Measurements from ENCODE around the gene PNKD.
"Not testable (repeated sequence)": the region's sequence is repeated elsewhere in the genome, so short reads cannot be mapped to it uniquely, and the experiment has no call there.

PNKD gene

DNA sequence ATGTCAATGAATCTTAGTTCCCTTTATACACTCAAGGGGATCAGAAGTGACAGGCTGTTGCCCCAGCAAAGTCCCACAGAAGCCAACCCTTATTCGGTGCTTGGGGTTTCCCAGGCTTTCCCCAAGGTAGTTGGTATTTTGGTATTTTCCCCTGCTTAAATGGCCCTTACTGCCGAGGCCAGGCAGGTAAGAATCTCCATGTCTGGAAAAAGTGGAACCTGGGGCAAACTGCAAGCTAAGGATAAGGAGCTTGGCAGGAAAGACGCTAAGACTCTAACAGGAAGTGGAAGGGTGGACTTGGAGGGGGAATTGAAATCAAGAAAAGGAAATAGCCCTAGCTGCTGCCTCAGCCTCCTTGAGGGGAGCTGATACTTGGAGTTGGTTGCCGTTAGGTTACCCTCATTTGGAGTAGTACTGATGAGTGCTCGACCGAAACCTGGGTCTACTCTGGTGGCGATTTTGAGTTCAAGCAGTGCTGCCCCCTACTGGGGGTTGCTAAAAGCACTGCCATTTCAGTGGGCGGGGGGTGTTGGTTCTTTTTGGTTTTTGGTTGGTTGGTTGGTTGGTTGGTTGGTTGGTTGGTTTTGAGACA is 12.8 kb upstream of the PNKD start:
- peak; percentile 71 for DNase-seq

DNA sequence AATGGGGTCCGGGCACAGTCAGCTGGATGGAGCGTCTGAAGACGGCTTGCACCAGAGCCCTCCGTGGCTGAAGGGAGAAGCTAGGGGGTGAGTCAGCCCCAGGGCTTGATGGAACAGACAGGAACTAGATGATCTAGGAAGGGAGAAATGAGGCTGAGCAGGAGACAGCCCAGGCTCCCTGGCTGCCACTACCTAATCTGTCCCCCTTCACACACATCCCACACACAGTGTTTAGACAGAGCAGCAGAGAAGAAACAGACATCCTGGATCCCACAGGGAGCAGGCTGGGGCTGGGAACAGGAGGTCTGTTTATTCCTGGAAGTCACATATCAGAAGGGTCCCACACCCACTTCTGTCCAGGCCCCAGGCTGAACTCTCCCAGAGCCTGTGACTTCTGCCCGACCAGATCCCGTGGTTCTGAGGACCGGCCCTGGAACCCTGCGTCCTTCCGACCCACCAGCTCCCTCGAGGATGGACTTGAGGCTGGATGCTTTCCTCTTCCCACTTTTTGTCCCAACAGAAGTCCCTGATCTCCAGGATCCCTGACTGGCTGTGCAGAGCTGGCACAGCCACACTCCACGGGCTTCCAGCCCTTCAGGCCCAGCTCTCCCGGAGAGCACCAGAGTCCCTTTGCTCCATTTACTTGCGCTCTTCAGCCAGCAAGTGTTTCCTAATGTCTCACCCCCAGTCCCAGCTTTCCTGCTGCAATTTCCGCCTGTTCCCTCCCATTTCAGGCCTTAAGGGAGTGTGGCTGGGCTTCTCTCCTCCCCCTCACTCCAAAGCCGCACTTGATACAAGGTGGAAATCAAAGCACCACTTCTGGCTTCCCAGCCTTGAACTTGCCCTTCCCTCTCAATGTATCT is 11.0 kb upstream of the PNKD start:
- DNase-seq: no peak

DNA sequence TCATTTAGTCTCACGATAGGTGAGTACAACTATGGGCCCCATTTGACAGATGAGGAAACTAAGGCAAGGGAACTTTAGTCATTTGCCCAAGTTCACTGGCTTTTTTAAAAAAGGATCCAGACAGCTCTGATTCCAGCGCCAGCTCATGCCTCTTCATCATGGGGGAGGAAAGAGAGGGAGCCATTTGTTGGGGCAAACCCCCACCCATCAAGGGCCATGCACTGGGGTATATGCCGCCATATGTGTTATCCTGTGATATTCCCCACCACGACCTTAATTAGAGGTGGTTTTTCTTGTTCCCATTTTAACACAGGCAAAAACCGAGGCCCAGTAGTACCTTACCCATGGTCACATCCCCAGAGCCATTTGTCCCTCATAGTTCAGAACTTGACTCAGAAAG is 10.2 kb upstream of the PNKD start:
- DNase-seq: no peak

DNA sequence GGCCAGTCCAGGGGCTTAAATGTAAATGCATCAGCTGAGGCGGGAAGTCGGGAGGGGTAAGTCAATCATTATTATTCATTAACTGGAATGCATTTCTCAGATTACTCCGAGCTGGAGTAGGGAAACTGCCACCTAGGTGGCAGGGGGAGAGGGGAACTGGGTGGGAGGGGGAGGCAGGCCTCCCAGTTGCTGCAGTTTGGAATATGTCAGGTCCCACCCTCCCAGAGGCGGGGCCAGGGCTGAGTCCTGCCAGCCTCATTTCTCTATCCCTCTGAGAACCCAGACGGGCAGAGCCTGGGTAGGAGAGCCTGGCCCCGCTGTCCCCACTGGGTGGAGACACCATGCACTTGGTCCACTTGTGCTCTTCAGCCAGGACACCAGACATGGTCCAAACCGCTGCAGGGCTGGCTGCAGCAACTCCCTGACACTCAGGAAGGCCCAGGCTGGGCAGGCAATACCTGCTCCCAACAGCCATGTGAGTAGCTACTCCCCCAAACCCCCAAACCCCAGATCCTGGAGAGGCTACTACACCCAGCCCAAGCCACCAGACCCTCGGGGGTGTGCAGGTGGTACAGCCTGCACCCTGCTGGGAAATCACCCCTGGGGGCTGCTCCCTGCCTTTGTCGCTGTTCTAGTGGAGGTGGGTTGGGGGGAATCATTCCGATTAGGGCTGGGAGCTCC is 9.4 kb upstream of the PNKD start, which contains the start of gene GPBAR1:
GPBAR1 (plus strand) TSS at position 274 of the 681 bp plus-strand sequence. CDS start 1,710 bp downstream, outside the sequence.
- no peak for DNase-seq

DNA sequence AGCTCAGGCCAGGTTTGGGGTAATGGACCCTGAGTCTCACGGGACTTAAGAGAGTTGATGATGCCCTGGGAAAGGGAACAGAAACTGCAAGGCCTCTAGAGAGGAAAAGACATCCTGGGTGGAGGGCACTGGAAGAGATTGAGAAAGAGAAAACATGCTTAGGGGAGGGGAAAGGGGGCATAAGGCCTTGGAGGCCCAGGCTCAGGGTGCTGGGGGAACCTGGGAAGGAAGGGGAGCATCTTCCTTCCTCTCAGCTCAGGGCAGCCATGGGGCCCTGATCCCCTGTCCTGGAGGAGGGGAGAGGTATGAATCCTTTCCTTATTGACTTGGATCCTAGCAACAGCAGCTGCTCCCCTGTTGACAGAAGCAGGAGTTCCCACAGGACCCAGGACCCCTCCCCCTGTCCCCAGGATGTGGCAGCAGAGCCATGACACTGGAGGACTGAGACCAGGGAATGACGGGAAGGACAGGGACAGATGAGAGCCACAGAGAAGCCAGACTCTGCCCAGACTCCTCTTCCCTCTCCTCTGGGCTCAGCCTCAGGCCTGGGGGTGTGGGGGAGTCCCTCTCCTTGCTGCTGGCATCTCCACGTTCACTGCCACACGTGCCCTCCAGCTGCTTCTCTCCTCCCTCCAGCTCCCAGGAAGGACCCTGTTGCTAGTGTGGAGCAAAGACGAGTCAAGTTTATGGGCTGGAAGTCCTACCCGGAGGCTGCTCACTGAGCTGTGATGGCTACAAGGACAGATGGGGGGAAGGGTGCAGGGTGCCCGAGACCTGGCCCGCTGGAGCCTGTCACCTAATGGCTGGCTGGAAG is 8.7 kb upstream of the PNKD start:
- DNase-seq: no peak

DNA sequence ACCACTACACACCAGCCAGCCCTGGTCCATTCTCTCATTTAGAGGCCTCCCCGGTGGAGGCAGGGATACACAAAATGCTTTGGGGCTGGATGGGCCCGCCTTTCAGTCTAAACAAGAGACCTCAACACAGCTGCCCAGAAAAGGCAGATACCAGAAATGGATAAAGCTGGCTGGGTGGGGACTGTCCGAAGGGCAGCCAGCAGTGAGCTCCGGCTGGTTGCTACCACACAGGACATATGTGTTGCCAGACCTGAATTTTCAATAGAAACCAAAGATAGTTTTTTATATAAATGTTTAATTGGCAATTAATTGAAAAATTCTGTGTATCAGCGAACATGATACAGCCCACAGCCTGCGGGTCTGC is 8.1 kb upstream of the PNKD start:
- DNase-seq: no peak

DNA sequence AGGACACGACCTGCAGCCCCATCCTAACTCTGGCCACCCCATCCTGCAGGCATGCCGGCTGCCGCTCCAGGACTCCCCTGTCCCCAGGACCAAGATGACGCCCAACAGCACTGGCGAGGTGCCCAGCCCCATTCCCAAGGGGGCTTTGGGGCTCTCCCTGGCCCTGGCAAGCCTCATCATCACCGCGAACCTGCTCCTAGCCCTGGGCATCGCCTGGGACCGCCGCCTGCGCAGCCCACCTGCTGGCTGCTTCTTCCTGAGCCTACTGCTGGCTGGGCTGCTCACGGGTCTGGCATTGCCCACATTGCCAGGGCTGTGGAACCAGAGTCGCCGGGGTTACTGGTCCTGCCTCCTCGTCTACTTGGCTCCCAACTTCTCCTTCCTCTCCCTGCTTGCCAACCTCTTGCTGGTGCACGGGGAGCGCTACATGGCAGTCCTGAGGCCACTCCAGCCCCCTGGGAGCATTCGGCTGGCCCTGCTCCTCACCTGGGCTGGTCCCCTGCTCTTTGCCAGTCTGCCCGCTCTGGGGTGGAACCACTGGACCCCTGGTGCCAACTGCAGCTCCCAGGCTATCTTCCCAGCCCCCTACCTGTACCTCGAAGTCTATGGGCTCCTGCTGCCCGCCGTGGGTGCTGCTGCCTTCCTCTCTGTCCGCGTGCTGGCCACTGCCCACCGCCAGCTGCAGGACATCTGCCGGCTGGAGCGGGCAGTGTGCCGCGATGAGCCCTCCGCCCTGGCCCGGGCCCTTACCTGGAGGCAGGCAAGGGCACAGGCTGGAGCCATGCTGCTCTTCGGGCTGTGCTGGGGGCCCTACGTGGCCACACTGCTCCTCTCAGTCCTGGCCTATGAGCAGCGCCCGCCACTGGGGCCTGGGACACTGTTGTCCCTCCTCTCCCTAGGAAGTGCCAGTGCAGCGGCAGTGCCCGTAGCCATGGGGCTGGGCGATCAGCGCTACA is 7.4 kb upstream of the PNKD start:
- DNase-seq: no peak

DNA sequence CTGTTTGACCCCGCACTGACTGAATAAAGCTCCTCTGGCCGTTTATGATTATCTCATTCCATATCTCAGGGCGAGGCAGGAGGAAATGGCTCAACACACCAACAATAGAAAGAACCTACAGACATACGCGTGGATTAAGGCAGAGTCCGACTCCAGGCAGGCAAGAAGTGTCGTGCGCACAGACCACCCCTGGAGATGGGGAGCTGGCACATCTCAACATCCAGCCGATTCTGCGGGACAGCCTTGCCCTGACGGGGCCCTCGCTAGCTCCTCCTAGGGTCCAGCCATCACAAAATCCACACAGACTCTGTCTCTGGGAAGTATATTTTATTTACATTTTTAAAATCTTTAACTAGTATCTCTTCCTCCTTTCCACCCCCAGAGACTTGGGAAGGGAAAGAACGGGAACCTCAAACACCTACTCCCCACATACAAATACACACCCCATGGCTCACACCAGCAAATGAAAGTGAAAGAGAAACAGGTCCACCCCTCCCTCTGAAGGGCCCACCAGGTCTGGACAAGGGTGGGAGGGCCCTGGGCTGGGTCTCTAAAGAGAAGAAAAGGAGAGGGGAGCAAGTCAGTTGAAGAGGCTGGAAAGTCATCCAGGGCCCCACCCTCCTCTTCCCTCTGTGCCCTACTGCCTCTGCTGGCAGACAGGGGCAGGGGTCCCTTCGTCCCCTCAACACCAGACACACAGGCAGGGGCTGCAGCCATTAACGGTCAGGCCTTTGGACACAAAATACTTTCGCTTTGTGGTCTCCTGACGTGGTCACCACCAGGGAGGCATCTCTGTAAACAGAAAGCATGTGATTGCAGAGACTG is 6.3 kb upstream of the PNKD start:
- DNase-seq: no peak

DNA sequence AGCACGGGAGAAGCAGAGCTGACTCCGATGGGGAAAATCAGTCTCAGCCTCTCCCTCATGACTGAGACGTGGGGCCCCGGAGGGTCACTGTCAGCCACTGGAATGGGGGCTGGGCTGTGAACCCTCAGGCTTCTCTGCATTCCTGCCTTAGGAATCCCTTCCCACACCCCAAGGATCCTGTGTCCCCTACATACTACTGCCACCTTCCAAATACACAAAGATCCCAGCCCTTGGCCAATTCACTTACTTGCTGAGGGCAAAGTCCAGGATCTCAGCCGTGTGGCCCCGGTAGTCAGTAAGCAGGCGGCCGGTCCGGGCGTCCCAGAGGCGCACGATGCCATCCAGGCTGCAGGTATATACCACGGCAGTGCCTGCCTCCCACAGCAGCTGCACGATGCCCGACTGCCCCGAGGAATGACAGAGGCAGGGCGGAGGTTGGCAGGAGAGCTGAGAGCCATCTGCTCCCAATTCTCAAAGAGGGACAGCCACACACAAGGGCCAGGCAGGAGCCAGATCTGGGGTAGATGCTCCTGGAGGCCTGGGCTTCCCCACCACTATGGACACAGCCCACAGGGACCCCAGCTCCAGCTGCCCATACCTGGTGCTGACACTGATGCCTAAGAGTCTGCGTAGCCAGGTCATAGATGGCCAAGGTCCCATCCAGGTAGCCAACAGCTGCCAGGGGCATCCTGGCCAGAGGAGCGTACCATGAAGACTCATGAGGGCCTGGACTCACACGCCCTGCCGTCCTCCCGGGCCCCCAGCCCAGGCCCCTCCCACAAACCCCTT is 5.4 kb upstream of the PNKD start:
- DNase-seq: no peak

DNA sequence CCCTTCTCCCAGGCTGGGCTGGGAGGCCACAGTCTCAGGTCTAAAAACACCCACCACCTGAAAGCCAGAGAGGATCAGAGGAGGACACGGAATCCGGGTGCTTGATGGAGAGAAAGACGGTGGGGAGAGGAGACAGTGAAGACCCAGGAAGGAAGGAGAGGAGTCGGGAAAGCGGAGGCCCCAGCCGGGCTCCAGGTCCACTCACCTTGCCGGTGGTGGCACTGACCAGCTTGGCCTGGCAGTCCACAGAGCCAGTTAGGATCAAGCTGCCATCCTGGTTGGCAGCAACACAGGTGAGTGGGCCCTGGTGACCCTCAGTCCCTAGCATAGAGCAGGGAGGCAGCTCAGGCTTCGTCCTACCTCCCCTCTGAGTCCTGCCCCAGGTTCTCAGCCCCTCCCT is 4.7 kb upstream of the PNKD start:
- DNase-seq: no peak

DNA sequence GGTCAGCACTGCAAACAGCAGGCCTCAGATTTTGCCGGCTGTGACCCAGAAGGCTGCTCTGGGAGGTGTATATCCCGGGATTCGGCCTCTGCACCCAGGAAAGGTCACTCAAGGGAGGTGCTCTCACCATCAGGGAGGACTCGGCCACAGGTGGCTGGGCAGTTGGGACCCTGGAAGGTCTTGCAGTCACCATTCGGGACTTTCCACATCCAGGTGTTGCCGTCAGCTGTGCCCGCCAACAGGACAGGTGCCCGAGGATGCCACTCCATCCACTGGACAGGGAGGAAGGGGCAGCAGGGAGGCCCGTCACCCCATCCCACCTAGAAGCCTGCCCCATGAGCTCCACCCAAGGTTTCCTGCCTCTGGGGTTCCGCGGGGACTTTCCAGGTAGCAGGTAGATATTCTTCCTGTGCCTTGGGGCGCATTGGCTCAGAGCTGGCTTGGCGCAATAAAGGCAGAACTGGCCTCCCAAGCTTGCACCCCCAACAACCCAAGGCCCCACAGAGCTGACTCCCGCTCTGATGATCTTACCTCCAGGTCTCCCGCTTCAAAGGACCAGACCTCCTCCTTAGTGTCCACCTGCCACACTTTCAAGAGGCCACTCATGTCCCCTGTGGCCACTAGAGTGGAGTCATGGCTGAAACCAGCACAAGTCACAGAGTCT is 3.9 kb upstream of the PNKD start:
- no peak for DNase-seq

DNA sequence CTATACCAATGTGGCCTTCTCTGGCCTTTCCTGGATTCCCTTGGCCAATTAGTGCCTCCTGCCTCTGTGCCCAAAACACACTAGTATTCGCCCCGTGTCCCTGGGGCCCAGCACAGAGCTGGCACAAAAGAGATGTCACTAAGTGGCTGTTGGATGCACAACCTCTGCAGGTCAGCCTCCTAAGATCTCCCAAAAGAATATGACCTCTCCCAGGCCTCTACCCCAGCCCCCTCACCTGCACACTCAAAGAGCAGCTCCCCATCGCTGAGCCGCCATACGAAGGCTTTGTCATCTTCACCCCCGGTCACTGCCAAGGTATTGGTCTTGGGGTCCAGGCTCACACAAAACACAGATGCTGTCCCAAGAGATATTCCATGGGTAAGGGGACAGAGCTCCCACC is 3.1 kb upstream of the PNKD start:
- no peak for DNase-seq

DNA sequence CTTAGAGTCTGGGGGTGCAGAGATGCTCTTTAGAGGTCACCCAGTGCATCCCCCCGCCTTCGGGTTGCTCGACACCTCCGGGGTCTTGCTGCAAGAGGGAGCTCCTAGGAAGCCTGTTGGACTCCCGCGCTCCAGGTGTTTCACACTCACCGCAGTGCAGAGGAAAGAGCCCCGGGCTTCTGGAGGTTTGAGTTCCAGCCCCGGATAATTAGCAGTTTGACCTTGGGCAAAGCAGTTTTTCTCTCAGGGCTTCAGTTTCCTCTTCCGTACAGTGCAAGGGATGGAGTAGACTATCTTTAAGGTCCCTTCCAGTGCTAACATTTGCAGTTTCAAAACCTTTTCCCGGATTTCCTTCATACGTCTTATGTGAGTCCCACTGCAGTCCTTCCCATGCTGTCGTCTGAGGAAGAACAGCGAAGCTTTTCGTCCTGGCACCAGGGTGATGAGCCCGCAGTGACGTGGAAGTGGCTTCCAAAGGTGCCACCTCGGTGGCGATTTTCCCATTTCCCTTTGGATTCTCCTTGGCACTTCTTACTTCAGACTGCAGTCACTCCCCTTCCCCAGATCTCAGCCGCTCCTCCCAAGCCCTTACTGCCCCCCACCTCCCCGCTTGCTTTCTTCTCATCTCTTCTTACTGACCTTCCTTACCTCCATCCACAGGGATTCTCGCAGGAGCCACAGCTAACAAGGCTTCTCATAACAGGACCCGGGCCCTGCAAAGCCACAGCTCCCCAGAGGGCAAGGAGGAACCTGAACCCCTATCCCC is 585 bp downstream of the PNKD start:
- no peak for DNase-seq

DNA sequence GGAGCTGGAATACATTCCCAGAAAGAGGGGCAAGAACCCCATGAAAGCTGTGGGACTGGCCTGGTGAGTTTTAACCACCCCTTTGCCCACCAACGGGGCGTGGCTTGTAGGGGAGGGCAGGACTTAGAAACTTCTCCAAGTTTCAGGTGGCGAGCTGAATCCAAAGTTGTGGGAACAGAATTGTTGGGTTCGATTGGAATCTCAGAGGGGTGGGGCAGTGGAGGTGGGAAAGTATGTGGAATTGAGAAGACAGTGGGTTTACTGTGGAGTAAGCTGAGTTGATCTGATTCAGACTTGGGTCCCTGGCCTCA is 1.1 kb downstream of the PNKD start:
- no peak for DNase-seq

DNA sequence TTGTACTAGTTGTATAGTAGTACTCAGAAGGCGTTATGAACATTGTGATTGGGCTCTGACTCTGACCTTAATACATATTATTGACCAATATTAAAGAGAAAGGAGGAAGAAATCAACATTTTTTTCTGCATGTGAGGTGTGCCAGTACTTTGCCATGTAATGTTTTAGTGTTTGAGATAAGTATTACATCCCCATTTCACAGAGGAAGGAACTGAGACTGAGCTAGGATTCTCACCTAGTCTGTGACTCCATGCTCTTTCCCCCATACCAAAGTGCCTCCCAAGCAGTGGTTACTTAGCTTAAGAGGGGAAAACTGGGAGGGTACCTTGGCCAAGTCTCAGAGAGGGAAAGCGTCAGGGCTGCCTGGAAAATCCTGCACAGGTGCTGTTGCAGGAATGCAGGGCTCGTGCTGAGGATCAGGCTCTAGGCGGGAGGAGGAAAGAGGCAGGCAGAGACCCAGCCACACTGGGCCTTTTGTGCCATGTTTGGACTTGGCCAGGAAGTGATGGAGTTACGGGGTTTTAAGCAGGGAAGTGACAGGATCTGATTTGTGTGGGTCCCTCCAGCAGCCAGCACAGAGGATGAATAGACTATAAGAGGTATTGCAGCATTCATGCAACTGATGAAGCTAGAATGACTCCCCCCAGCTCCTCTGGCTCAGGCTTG is 1.7 kb downstream of the PNKD start:
- no peak for DNase-seq

DNA sequence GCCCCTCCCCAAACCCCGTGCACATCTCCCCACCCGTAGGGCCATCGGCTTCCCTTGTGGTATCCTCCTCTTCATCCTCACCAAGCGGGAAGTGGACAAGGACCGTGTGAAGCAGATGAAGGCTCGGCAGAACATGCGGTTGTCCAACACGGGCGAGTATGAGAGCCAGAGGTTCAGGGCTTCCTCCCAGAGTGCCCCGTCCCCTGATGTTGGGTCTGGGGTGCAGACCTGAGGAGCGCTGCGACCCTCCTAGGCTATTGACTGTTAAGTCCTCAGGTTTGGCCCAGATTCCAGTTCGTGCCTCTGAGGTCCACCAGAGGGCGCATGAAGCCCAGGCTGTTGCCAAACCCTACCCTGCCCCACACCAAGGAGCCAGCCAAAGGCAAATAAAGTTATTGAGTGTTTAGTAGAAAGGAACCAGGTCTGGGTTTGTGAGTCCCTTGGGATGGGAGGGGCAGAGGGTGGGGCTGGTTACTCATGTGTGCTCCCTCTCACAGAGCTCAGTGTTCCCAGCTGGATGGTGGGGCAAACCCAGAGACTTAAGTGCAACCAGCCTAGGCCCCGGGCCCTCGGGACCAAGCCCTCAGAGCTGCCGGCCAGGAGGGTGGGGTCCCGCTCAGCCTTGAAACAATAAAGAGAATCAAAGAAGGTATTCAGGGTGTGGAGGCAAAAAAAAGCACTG is 2.4 kb downstream of the PNKD start:
- peak; percentile 79 for DNase-seq

DNA sequence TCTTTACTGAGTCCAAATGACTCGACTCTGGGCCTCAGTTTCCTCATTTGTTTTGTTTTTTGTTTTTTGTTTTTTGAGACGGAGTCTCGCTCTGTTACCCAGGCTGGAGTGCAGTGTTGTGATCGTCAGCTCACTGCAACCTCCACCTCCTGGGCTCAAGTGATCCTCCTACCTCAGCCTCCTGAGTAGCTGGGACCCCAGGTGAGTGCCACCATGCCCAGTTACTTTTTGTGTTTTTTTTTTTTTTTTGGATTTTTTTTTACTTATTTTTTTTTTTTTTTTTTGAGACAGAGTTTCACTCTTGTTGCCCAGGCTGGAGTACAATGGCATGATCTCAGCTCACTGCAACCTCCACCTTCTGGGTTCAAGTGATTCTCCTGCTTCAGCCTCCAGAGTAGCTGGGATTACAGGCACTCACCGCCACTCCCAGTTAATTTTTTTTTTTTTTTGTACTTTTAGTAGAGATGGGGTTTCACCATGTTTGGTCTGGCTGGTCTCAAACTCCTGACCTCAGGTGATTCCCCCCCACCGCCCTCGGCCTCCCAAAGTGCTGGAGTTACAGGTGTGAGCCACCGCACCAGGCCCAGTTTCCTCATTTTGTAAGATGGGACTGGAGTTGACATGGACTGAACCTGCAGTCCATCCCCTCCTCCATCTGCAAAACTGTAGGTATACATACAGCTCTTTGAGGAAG is 3.0 kb downstream of the PNKD start:
- DNase-seq: not testable (repeated sequence)

Measured in activated CD8-positive, alpha-beta memory T cell treated with anti-CD3 and anti-CD28 coated beads, Interleukin-2, amount 50 U/mL, for 4 hours (primary cell).